GM19372 (cell line): ENCODE results near the gene DSC3.
"Not testable (repeated sequence)": the region's sequence is repeated elsewhere in the genome, so short reads cannot be mapped to it uniquely, and the experiment has no call there.

ENCODE experiments used
- ATAC-seq: cut with Tn5 transposase; IDR thresholded peaks from one replicate; pipeline ENCODE4 v1.9.1; 2021; ENCODE audit warnings: mild to moderate bottlenecking, low read depth, moderate library complexity; ENCODE audit not compliant: unreplicated experiment

DSC3 gene

GRCh38 chr18:30982285-30982992 lies 60.1 kb downstream of the DSC3 start:
- no peak for ATAC-seq

GRCh38 chr18:30978091-30978490 lies 64.5 kb downstream of the DSC3 start:
- not testable (repeated sequence) for ATAC-seq

- ATAC-seq: peak; percentile 68
These were observed 71.1 kb downstream of the DSC3 start for GRCh38 chr18:30971338-30971956.

- ATAC-seq: no peak
These were observed 72.2 kb downstream of the DSC3 start for GRCh38 chr18:30970196-30970816.

GRCh38 chr18:30969670-30970170 lies 72.8 kb downstream of the DSC3 start:
- ATAC-seq: no peak

- no peak for ATAC-seq
These were observed 74.8 kb downstream of the DSC3 start for GRCh38 chr18:30967701-30968100.

GRCh38 chr18:30965237-30965636 lies 77.3 kb downstream of the DSC3 start:
- ATAC-seq: no peak

- ATAC-seq: no peak
These were observed 81.9 kb downstream of the DSC3 start for GRCh38 chr18:30960661-30961060.

GRCh38 chr18:30957066-30957465 lies 85.5 kb downstream of the DSC3 start:
- no peak for ATAC-seq

GRCh38 chr18:30954262-30954661 lies 88.3 kb downstream of the DSC3 start:
- no peak for ATAC-seq

- ATAC-seq: no peak
These were observed 96.8 kb downstream of the DSC3 start for GRCh38 chr18:30945761-30946160.

- no peak for ATAC-seq
These were observed 97.6 kb downstream of the DSC3 start for GRCh38 chr18:30944773-30945417.

- no peak for ATAC-seq
These were observed 101.5 kb downstream of the DSC3 start for GRCh38 chr18:30940952-30941539.
